MCF 10A (cell line): Measurements from ENCODE around the gene KCNJ10. TPM values are rescaled to one million over a fixed set of nuclear protein-coding genes. Genes with fewer than 3 reads are reported as not detected.

Experiments
- BruUV-seq: library from RNA; stranded (reverse); fragments of 400-500 nt; replicated peaks from 2 replicates; lab custom pipeline; 2021; lab: Mats Ljungman, UMichigan
- CTCF ChIA-PET: fragments of 300-600 bp; sonication (Branson Sonifier 250); formaldehyde crosslinking; extraction: SDS; loops from one replicate; lab custom pipeline; 2021; ENCODE audit warnings: antibody characterized with exemption, inconsistent platforms; lab: Yijun Ruan, JAX
- POLR2A ChIA-PET: fragments of 300-600, 350-650 bp; sonication (Branson Sonifier 250); formaldehyde crosslinking; extraction: SDS; loops from one replicate; lab custom pipeline; 2020; ENCODE audit warnings: antibody characterized with exemption, inconsistent platforms; lab: Yijun Ruan, JAX
- DNase-seq: peaks from one replicate; pipeline ENCODE4 v3.0.0-alpha.2; 2018; ENCODE audit not compliant: unreplicated experiment
- H3K27ac Mint-ChIP-seq: one replicate; pipeline ENCODE4 v1.8.0; 2022; ENCODE audit warnings: mild to moderate bottlenecking, low read depth, mixed read lengths; ENCODE audit not compliant: unreplicated experiment
- H3K27me3 Mint-ChIP-seq: one replicate; pipeline ENCODE4 v1.8.0; 2022; ENCODE audit warnings: mixed read lengths; ENCODE audit not compliant: insufficient read depth, unreplicated experiment
- H3K36me3 Mint-ChIP-seq: one replicate; pipeline ENCODE4 v1.8.0; 2022; ENCODE audit warnings: mild to moderate bottlenecking, moderate library complexity, mixed read lengths; ENCODE audit not compliant: insufficient read depth, unreplicated experiment
- H3K4me1 Mint-ChIP-seq: one replicate; pipeline ENCODE4 v1.8.0; 2022; ENCODE audit warnings: mixed read lengths; ENCODE audit not compliant: insufficient read depth, unreplicated experiment
- H3K4me3 Mint-ChIP-seq: one replicate; pipeline ENCODE4 v1.8.0; 2022; ENCODE audit warnings: mild to moderate bottlenecking, moderate library complexity, mixed read lengths; ENCODE audit not compliant: unreplicated experiment
- H3K9me3 Mint-ChIP-seq: one replicate; pipeline ENCODE4 v1.8.0; 2022; ENCODE audit warnings: mixed read lengths; ENCODE audit not compliant: unreplicated experiment
- CTCF ChIP-seq: fragments of 200-600 bp; IDR thresholded peaks from one replicate; pipeline ENCODE4 v1.8.0; 2022; ENCODE audit warnings: antibody characterized with exemption, mild to moderate bottlenecking; ENCODE audit not compliant: unreplicated experiment
- intact Hi-C: fragments of 100-400 bp; cut with micrococcal nuclease; formaldehyde crosslinking; loops from 2 replicates; pipeline ENCODE4 v1.14.1; 2022
- total RNA-seq: library from RNA; stranded (reverse); gene quantifications from 2 replicates; pipeline ENCODE4 v1.2.3, GENCODE V29; 2022

Gene KCNJ10
- total RNA-seq, 1 experiment from 2014 or later: not detected

DNA sequence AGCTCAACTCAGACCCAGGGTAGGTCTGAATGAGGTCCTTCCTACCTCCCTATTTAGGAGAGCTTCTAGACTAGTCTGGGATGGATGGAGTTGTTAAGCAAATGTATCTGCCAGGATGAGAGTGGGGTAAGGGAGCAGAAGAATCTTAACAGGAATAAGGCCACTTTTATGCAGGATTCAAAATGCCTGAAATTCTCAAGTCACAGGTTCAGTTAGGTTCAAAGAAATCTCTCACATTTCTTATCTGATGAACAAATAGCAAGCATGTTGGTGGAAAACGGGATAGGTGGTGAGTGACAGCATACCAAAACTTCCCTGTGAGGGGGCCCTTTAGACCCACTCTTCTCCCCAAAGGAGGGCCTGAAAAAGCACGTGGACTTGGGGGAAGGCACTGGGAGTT lies 118.9 kb downstream of the KCNJ10 start:
- H3K9me3 Mint-ChIP-seq: no peaks in the 10 kb centered on the region
- TF ChIP-seq CTCF: no peak
- no peak overlapping the region for H3K4me3 Mint-ChIP-seq
- POLR2A ChIA-PET: no interaction called here
- no peaks in the 10 kb centered on the region for H3K36me3 Mint-ChIP-seq
- no peak overlapping the region for H3K27ac Mint-ChIP-seq
- no peaks in the 10 kb centered on the region for H3K27me3 Mint-ChIP-seq
- intact Hi-C loops: no loop called here
- CTCF ChIA-PET: interaction anchor here (1.2 to 52.4 kb wide), 5 partner anchors 8 to 152 kb away, joined by 3 to 1675 read pairs (median 7); no protein-coding TSS in a partner anchor
- H3K4me1 Mint-ChIP-seq: peaks cover 39% of the 10 kb centered on the region
- no peak for DNase-seq
- no TSS peak for BruUV-seq

DNA sequence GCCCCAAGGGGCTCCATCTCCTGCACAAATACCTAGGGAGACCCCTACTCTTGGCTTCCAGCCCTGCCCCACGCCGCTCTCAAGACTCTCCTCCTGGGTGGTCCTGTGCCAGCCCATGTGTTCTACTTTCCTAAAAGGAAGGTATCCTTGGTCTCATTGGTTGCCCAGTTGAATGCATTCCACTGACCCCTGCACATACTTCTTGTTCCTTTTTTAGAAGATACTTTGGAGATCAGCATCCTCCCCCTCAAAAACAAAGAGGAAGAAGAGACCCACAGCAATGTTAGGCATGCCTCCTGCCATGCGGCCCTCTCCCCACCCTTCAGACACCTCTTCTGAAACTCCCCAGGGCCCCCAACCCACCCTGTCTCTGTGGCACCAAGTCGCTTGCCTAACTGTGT lies 120.0 kb downstream of the KCNJ10 start:
- peaks cover 46% of the 10 kb centered on the region for H3K4me1 Mint-ChIP-seq
- intact Hi-C loops: no loop called here

GRCh38 chr1:159949123-159949522 lies 120.8 kb downstream of the KCNJ10 start:
- no peaks in the 10 kb centered on the region for H3K27me3 Mint-ChIP-seq
- H3K4me3 Mint-ChIP-seq: peak overlapping the region; percentile 7
- ChIA-PET CTCF (interaction anchor here (0.6 to 52.4 kb wide), 7 partner anchors 10 to 803 kb away, joined by 3 to 1675 read pairs (median 3); no protein-coding TSS in a partner anchor), POLR2A (interaction anchor here (0.6 to 2.7 kb wide), 11 partner anchors 9 to 82 kb away, joined by 3 to 25 read pairs (median 3); partner anchors contain the start of gene TAGLN2)
- DNase-seq: peak; percentile 30
- no TSS peak for BruUV-seq
- H3K27ac Mint-ChIP-seq: peak overlapping the region; percentile 55
- H3K4me1 Mint-ChIP-seq: peaks cover 51% of the 10 kb centered on the region
- H3K36me3 Mint-ChIP-seq: no peaks in the 10 kb centered on the region
- intact Hi-C loops: no loop called here
- TF ChIP-seq CTCF: no peak
- H3K9me3 Mint-ChIP-seq: no peaks in the 10 kb centered on the region

More for the DNA sequence above, 120.0 kb downstream of the KCNJ10 start:
- CTCF ChIA-PET: interaction anchor here (0.6 to 52.4 kb wide), 6 partner anchors 11 to 341 kb away, joined by 3 to 1675 read pairs (median 3); no protein-coding TSS in a partner anchor
- Mint-ChIP-seq H3K9me3 (no peaks in the 10 kb centered on the region), H3K36me3 (no peaks in the 10 kb centered on the region), H3K4me3 (no peak overlapping the region), H3K27ac (no peak overlapping the region), H3K27me3 (no peaks in the 10 kb centered on the region)
- POLR2A ChIA-PET: interaction anchor here (0.7 to 2.7 kb wide), 6 partner anchors 8 to 81 kb away, joined by 3 to 25 read pairs (median 8); partner anchors contain the start of gene TAGLN2
- DNase-seq: no peak
- BruUV-seq: no TSS peak
- TF ChIP-seq CTCF: no peak

Other genes starting within 250 kb of the KCNJ10 start
- not detected in 2 replicates for gene SLAMF8, start 243.3 kb downstream of the KCNJ10 start, total RNA-seq
- gene VSIG8, start 207.5 kb downstream of the KCNJ10 start, total RNA-seq: not detected in 2 replicates
- gene CFAP45, start 170.0 kb downstream of the KCNJ10 start, total RNA-seq: 0.32 and 0.40 TPM in 2 replicates
- gene TAGLN2, start 144.7 kb downstream of the KCNJ10 start, total RNA-seq: 464 and 483 TPM in 2 replicates
- 0.25 and 0.44 TPM in 2 replicates for gene IGSF9, start 124.5 kb downstream of the KCNJ10 start, total RNA-seq
- gene SLAMF9, start 115.9 kb downstream of the KCNJ10 start, total RNA-seq: not detected in 2 replicates
- gene PIGM, start 38.2 kb downstream of the KCNJ10 start, total RNA-seq: 7.7 and 10.1 TPM in 2 replicates
- gene KCNJ9, start 11.4 kb upstream of the KCNJ10 start, total RNA-seq: 0.07 TPM in 1 of 2 replicates, not detected in the other
- gene IGSF8, start 28.5 kb upstream of the KCNJ10 start, total RNA-seq: 13.8 and 19.7 TPM in 2 replicates
- gene ATP1A2, start 45.6 kb upstream of the KCNJ10 start, total RNA-seq: 0.07 TPM in 1 of 2 replicates, not detected in the other
- gene ATP1A4, start 81.4 kb upstream of the KCNJ10 start, total RNA-seq: not detected in 2 replicates
- not detected in 2 replicates for gene CASQ1, start 120.4 kb upstream of the KCNJ10 start, total RNA-seq
- 183 and 198 TPM in 2 replicates for gene PEA15, start 135.2 kb upstream of the KCNJ10 start, total RNA-seq
- 181 and 208 TPM in 2 replicates for gene DCAF8, start 192.4 kb upstream of the KCNJ10 start, total RNA-seq
- 61.2 and 73.2 TPM in 2 replicates for gene PEX19, start 215.0 kb upstream of the KCNJ10 start, total RNA-seq